ENCODE results near the gene CTTNBP2. TPM values are rescaled to one million over a fixed set of nuclear protein-coding genes. Genes with fewer than 3 reads are reported as not detected.

CTTNBP2 gene
- total RNA-seq, 1 donor from 2014 or later, result 36.9 TPM

DNA sequence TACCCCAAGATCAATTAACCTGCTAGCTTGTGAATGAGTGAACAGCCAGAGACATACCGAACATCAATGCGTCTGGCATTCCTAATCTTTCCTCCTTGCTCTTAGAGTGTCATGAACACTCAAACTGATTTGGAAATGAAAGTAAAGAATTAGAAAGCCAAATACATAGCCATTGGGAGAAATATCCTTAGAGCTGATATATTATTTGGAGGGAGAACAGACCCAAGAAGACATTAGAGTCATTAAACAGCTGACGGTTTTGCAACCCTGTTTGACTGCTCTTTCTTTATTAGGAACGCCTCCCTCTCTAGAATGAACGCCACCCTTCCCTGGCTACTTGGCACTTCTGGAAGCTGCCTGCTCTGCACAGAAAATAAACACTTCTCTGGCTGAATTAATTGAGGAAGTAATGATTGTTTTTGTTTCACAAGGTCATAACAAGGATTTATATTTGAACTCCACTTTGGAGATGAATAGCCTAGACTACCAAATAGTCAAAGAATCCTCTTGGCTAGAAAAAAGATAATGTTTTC lies 42.8 kb downstream of the CTTNBP2 start:
- Mint-ChIP-seq H3K4me1 (ENCODE audit: unreplicated experiment) (peaks cover 31% of the 10 kb centered on the region), H3K27ac (no peak overlapping the region), H3K4me3 (no peak overlapping the region), H3K36me3 (peaks cover 20% of the 10 kb centered on the region), H3K9me3 (peaks cover 12% of the 10 kb centered on the region), H3K27me3 (no peaks in the 10 kb centered on the region)
- TF ChIP-seq, protein P1, sequence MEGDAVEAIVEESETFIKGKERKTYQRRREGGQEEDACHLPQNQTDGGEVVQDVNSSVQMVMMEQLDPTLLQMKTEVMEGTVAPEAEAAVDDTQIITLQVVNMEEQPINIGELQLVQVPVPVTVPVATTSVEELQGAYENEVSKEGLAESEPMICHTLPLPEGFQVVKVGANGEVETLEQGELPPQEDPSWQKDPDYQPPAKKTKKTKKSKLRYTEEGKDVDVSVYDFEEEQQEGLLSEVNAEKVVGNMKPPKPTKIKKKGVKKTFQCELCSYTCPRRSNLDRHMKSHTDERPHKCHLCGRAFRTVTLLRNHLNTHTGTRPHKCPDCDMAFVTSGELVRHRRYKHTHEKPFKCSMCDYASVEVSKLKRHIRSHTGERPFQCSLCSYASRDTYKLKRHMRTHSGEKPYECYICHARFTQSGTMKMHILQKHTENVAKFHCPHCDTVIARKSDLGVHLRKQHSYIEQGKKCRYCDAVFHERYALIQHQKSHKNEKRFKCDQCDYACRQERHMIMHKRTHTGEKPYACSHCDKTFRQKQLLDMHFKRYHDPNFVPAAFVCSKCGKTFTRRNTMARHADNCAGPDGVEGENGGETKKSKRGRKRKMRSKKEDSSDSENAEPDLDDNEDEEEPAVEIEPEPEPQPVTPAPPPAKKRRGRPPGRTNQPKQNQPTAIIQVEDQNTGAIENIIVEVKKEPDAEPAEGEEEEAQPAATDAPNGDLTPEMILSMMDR (conservative IDR thresholded peaks at IDR 0.05), result no peak
- no peak for DNase-seq (ENCODE audit: extremely low spot score, unreplicated experiment)

DNA sequence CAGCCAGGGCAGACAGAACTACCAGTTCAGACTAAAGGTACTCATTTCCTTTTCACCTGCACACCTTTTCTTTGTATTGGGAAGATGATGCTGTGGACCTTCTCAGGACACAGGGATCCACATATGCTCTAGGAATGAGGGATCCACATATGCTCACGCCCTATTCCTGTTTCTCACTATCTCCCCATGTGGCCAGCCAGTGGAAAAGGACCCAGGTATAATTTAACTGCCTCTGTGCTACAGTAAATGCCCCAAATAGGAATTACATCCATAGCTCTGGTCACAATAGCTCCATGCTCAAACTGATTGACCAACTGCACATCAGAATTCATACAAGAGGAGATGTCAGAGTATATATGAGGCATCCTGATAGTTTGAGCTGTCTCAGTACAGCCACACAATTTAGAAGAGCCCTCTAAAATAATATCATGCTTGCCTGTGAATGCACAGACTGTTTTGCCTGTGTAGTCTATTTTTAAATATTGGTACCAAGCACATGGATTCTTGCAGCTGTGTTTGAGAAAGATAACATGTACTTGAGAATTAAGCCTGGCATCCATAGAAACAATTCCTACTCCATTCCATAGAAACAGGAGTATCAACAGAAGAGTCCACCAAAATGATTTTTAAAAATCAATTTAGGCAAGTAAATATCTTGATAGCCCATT lies 43.7 kb downstream of the CTTNBP2 start:
- Mint-ChIP-seq H3K27me3 (no peaks in the 10 kb centered on the region), H3K4me3 (no peak overlapping the region), H3K36me3 (peaks cover 23% of the 10 kb centered on the region), H3K9me3 (peaks cover 12% of the 10 kb centered on the region), H3K4me1 (ENCODE audit: unreplicated experiment) (peaks cover 23% of the 10 kb centered on the region), H3K27ac (no peak overlapping the region)
- DNase-seq (ENCODE audit: extremely low spot score, unreplicated experiment), result no peak
- TF ChIP-seq, protein P1 (conservative IDR thresholded peaks at IDR 0.05), result no peak

DNA sequence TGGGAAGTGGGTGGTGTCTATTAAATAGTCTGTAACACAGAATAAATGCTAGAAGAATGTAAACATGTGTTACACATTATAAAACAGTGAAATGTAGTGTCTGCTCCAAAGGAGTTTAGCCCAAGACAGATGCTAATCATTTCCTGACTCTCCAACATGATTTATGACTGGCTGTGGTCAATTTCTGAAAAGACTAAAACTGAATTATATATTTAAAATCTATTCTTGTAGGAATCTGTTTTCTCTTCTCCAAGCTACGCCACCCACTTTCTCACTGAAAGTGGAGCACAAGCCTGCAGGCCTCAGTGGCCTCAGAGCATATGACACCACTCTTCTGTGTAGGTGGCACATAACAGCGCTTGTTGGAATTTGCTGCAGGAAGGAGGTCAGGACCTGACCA lies 44.4 kb downstream of the CTTNBP2 start:
- Mint-ChIP-seq H3K27ac (no peak overlapping the region), H3K4me3 (no peak overlapping the region)

DNA sequence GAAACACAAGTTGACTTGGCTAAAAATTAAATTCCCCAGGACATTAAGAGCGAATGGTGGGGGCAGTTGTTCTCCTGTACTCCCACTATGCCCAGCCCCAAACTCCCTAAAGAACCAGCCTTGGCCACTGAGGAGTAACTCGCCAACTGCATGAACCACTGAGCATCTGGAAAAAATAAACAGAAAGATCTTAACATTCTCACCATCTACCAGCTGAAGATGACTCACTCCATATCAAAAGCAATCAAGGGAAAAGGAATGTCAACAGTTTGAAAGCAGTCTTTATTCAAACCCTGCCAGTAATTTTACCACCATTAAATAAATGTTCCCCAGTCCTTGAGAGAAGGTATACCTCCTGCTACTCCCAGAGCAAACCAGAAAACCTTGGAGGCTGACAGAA lies 45.4 kb downstream of the CTTNBP2 start:
- Mint-ChIP-seq H3K4me3 (peak overlapping the region; percentile 14), H3K27me3 (no peaks in the 10 kb centered on the region), H3K4me1 (ENCODE audit: unreplicated experiment) (peaks cover 23% of the 10 kb centered on the region), H3K36me3 (peaks cover 21% of the 10 kb centered on the region), H3K27ac (peak overlapping the region; percentile 35), H3K9me3 (peaks cover 5% of the 10 kb centered on the region)
- TF ChIP-seq, protein P1 (conservative IDR thresholded peaks at IDR 0.05), result no peak
- no peak for DNase-seq (ENCODE audit: extremely low spot score, unreplicated experiment)

More for the DNA sequence above, 44.4 kb downstream of the CTTNBP2 start:
- no peaks in the 10 kb centered on the region for H3K27me3 Mint-ChIP-seq
- peaks cover 12% of the 10 kb centered on the region for H3K9me3 Mint-ChIP-seq
- TF ChIP-seq, protein P1 (conservative IDR thresholded peaks at IDR 0.05), result no peak
- peaks cover 29% of the 10 kb centered on the region for H3K36me3 Mint-ChIP-seq
- H3K4me1 Mint-ChIP-seq (ENCODE audit: unreplicated experiment), result peaks cover 23% of the 10 kb centered on the region
- no peak for DNase-seq (ENCODE audit: extremely low spot score, unreplicated experiment)

DNA sequence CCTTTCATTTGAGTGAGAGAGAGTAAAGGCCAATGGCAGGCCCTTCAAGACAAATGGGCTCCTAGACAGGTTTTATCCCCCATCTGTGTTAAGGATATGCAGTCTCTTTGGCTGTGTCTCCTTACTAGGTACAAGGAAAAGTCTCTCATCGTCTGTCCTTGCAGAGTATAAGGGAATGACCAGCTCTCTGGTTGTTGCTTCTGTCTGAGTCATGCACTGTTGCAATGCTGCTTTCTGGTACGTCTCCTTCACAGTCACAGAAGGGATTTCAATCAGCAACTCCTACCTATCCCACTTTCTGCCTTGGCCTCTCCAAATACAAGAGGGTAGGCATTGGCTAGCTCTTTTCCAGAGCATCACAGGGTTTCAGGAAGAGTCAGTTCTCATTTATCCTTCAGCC lies 48.1 kb downstream of the CTTNBP2 start:
- H3K27ac Mint-ChIP-seq, result no peak overlapping the region
- no peaks in the 10 kb centered on the region for H3K27me3 Mint-ChIP-seq

More for the DNA sequence above, 48.1 kb downstream of the CTTNBP2 start:
- Mint-ChIP-seq H3K4me3 (no peak overlapping the region), H3K36me3 (peaks cover 9% of the 10 kb centered on the region), H3K9me3 (no peaks in the 10 kb centered on the region), H3K4me1 (ENCODE audit: unreplicated experiment) (peaks cover 19% of the 10 kb centered on the region)
- no peak for DNase-seq (ENCODE audit: extremely low spot score, unreplicated experiment)
- TF ChIP-seq, protein P1 (conservative IDR thresholded peaks at IDR 0.05), result no peak

Data from type B pancreatic cell (in vitro differentiated cells).